A549 (cell line): Measurements from ENCODE around the gene LAMA2. TPM values are rescaled to one million over a fixed set of nuclear protein-coding genes. Genes with fewer than 3 reads are reported as not detected.
"Not testable (repeated sequence)": the region's sequence is repeated elsewhere in the genome, so short reads cannot be mapped to it uniquely, and the experiment has no call there.

Experiments
- ATAC-seq, 2 experiments: fragments of 200-7000 bp in 1 of 2; fragments of >200 bp in 1 of 2; cut with Nextera tagmentation in 1 of 2; cut with Tn5 transposase in 1 of 2; 3 replicates each; pipeline versions ENCODE4 v1.8.0 to v1.9.1; 2018 to 2020; ENCODE audit warnings: mild to moderate bottlenecking in 1 of 2, moderate library complexity in 1 of 2
- CTCF ChIA-PET: fragments of 300-600 bp; sonication (Branson Sonifier 250); formaldehyde crosslinking; extraction: SDS; loops from one replicate; lab custom pipeline; 2021; ENCODE audit warnings: antibody characterized with exemption, inconsistent platforms; lab: Yijun Ruan, JAX
- POLR2A ChIA-PET: fragments of 350-600 bp; formaldehyde crosslinking; extraction: SDS; loops from one replicate; lab custom pipeline; 2021; ENCODE audit warnings: antibody characterized with exemption, inconsistent platforms; lab: Yijun Ruan, JAX
- DNase-seq, 2 experiments: peaks; one replicate each; pipeline versions ENCODE4 v3.0.0 to v3.0.0-alpha.2; 2011 to 2016; ENCODE audit warnings: low read depth in 1 of 2, low spot score in 1 of 2
- FAIRE-seq: peaks from 2 replicates; lab custom pipeline; 2011; peaks lifted over from hg19 to GRCh38; lab: Jason Lieb, UNC
- H3K27ac ChIP-seq, 2 experiments: fragments of >200 bp; sonication (Bioruptor Twin); formaldehyde crosslinking; 3 replicates each; pipeline ENCODE4 v1.5.1; 2016 to 2017
- H3K4me1 ChIP-seq: fragments of >200 bp; sonication (Bioruptor Twin); formaldehyde crosslinking; 3 replicates; pipeline ENCODE4 v1.6.1; 2016
- H3K4me2 ChIP-seq: fragments of >200 bp; sonication (Bioruptor Twin); formaldehyde crosslinking; 3 replicates; pipeline ENCODE4 v1.6.1; 2016
- H3K4me3 ChIP-seq: fragments of >200 bp; sonication (Bioruptor Twin); formaldehyde crosslinking; 3 replicates; pipeline ENCODE4 v1.5.1; 2016
- H3K9me3 ChIP-seq: fragments of >200 bp; sonication (Bioruptor Twin); formaldehyde crosslinking; 3 replicates; pipeline ENCODE4 v1.6.1; 2016
- CBX2 ChIP-seq: fragments of 200-600 bp; sonication (generic); IDR thresholded peaks from 2 replicates; pipeline ENCODE4 v1.6.1; 2016; ENCODE audit warnings: low read depth, mild to moderate bottlenecking, borderline replicate concordance
- CBX8 ChIP-seq: fragments of 200-600 bp; sonication (generic); IDR thresholded peaks from 2 replicates; pipeline ENCODE4 v1.6.1; 2016
- CEBPB ChIP-seq, 2 experiments: fragments of >200 bp in 1 of 2; sonication (Bioruptor Twin) in 1 of 2; formaldehyde crosslinking in 1 of 2; IDR thresholded peaks; 2 replicates each; pipeline ENCODE4 v1.6.1; 2012 to 2016
- EHF ChIP-seq: fragments of 250-450 bp; sonication (Bioruptor Pico); IDR thresholded peaks from 2 replicates; pipeline ENCODE4 v1.5.0; 2020; ENCODE audit warnings: mild to moderate bottlenecking
- EHMT2 ChIP-seq: fragments of 200-600 bp; sonication (generic); IDR thresholded peaks from 2 replicates; pipeline ENCODE4 v1.6.1; 2016; ENCODE audit warnings: antibody characterized with exemption, low read depth, mild to moderate bottlenecking, moderate library complexity
- FOSB ChIP-seq: fragments of 250-450 bp; sonication (Bioruptor Pico); IDR thresholded peaks from 2 replicates; pipeline ENCODE4 v1.5.0; 2020; ENCODE audit warnings: mild to moderate bottlenecking, moderate library complexity
- FOXS1 ChIP-seq: fragments of 250-450 bp; sonication (Bioruptor Pico); IDR thresholded peaks from 2 replicates; pipeline ENCODE4 v1.5.0; 2020; ENCODE audit warnings: mild to moderate bottlenecking, moderate library complexity
- GATA3 ChIP-seq: IDR thresholded peaks from 2 replicates; pipeline ENCODE4 v1.6.1; 2012; ENCODE audit warnings: borderline replicate concordance
- HEYL ChIP-seq: fragments of 250-450 bp; sonication (Bioruptor Pico); IDR thresholded peaks from 2 replicates; pipeline ENCODE4 v1.8.0; 2021; ENCODE audit warnings: mild to moderate bottlenecking, moderate library complexity
- HOXB5 ChIP-seq: fragments of 250-450 bp; sonication (Bioruptor Pico); IDR thresholded peaks from 2 replicates; pipeline ENCODE4 v1.5.0; 2020; ENCODE audit warnings: mild to moderate bottlenecking, moderate library complexity
- KDM1A ChIP-seq: fragments of 200-600 bp; sonication (generic); IDR thresholded peaks from 2 replicates; pipeline ENCODE4 v1.6.1; 2016; ENCODE audit warnings: low read depth, mild to moderate bottlenecking
- MYC ChIP-seq: IDR thresholded peaks from 2 replicates; pipeline ENCODE4 v1.6.1; 2012; ENCODE audit warnings: mild to moderate bottlenecking, inconsistent platforms, low read length, improper control_type of control experiment, borderline replicate concordance
- NFE2L2 ChIP-seq: fragments of 150-350 bp; conservative IDR thresholded peaks from 2 replicates; pipeline ENCODE4 v1.6.1; 2014; ENCODE audit warnings: low read length
- NR3C1 ChIP-seq: fragments of >200 bp; sonication (Bioruptor Twin); formaldehyde crosslinking; IDR thresholded peaks from 3 replicates; pipeline ENCODE4 v1.6.1; 2017
- PHF8 ChIP-seq: fragments of 200-600 bp; sonication (generic); IDR thresholded peaks from 2 replicates; pipeline ENCODE4 v1.6.1; 2016; ENCODE audit warnings: low read depth, mild to moderate bottlenecking, antibody characterized with exemption, moderate library complexity, borderline replicate concordance
- RARB ChIP-seq: fragments of 250-450 bp; sonication (Bioruptor Pico); IDR thresholded peaks from 2 replicates; pipeline ENCODE4 v1.8.0; 2021; ENCODE audit warnings: mild to moderate bottlenecking, moderate library complexity
- RCOR1 ChIP-seq: fragments of 150-350 bp; IDR thresholded peaks from 2 replicates; pipeline ENCODE4 v1.6.1; 2014; ENCODE audit warnings: antibody characterized with exemption, low read length, low read depth
- RFX5 ChIP-seq: fragments of 450-650 bp; IDR thresholded peaks from 2 replicates; pipeline ENCODE4 v1.7.1; 2014; ENCODE audit warnings: antibody characterized with exemption, mild to moderate bottlenecking, moderate library complexity
- SMC3 ChIP-seq: fragments of >200 bp; sonication (Bioruptor Twin); formaldehyde crosslinking; IDR thresholded peaks from 3 replicates; pipeline ENCODE4 v1.6.1; 2018; ENCODE audit warnings: inconsistent platforms
- SREBF2 ChIP-seq: fragments of 450-650 bp; IDR thresholded peaks from 2 replicates; pipeline ENCODE4 v1.6.1; 2014; ENCODE audit warnings: mild to moderate bottlenecking, moderate library complexity
- ZSCAN20 ChIP-seq: fragments of 250-450 bp; sonication (Bioruptor Pico); IDR thresholded peaks from 2 replicates; pipeline ENCODE4 v1.8.0; 2022; ENCODE audit warnings: mild to moderate bottlenecking, moderate library complexity
- WGBS: methylation state at CpG from one replicate; pipeline ENCODE4 v1.1.6; 2017; ENCODE audit errors: missing lambda C conversion rate; 5-methylcytosine and 5-hydroxymethylcytosine counted together
- polyA plus RNA-seq, 4 experiments: library from polyadenylated mRNA; depleted of rRNA in 3 of 4; stranded (reverse); fragments of >200 nt; fragmentation: RNase III in 1 of 4; extraction: RNeasy Plus Mini Kit Qiagen cat#74134 plus additional on column Dnase treatment in 1 of 4; gene quantifications; 2 replicates in 3 of 4; 3 replicates in 1 of 4; pipeline ENCODE4 v1.2.3, GENCODE V29; 2011 to 2017
- TF ChIP-seq, protein P1 (sequence below): fragments of 450-650 bp; IDR thresholded peaks from 2 replicates; pipeline ENCODE4 v1.6.1; 2014; ENCODE audit warnings: antibody characterized with exemption
- TF ChIP-seq, protein P2 (sequence below): fragments of 250-450 bp; sonication (Bioruptor Pico); IDR thresholded peaks from 2 replicates; pipeline ENCODE4 v1.5.0; 2021; ENCODE audit warnings: mild to moderate bottlenecking, moderate library complexity, borderline replicate concordance
- TF ChIP-seq, protein P3 (sequence below): fragments of >200 bp; sonication (Bioruptor Twin); formaldehyde crosslinking; IDR thresholded peaks from 3 replicates; pipeline ENCODE4 v1.6.1; 2016

LAMA2 gene
- polyA plus RNA-seq, 2 of the 4 experiments (the other 2 are of a cell fraction): 0.21 to 1.3 TPM

DNA sequence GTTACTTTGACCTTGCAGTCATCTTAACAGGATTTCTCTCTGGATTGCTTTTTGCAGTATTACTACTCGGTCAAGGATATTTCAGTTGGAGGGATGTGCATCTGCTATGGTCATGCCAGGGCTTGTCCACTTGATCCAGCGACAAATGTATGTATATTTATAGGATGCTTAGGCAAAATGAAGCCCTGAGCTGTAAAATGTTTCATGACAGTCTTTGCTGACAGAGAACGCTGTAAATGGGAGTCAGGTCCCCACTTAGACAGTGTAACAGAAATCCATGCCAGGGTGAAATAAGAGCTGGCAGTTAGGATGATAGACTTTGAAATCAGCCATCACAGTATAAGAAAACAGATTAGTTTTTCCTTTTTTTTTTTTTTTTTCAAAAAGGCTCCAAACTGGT is 264.0 kb downstream of the LAMA2 start:
- ATAC-seq (no peak), DNase-seq (no peak), FAIRE-seq (no peak)
- H3K27ac ChIP-seq: no peak overlapping the region
- no peak for TF ChIP-seq SREBF2
- TF ChIP-seq RFX5: no peak
- no peak for TF ChIP-seq ZSCAN20
- TF ChIP-seq, protein P1, sequence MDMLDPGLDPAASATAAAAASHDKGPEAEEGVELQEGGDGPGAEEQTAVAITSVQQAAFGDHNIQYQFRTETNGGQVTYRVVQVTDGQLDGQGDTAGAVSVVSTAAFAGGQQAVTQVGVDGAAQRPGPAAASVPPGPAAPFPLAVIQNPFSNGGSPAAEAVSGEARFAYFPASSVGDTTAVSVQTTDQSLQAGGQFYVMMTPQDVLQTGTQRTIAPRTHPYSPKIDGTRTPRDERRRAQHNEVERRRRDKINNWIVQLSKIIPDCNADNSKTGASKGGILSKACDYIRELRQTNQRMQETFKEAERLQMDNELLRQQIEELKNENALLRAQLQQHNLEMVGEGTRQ: no peak
- no peak for TF ChIP-seq HEYL
- TF ChIP-seq RCOR1: no peak
- TF ChIP-seq CEBPB (IDR thresholded peaks at IDR 0.05): no peak
- TF ChIP-seq FOSB (CRISPR knock-in tag): no peak
- TF ChIP-seq NR3C1: no peak
- no peak for TF ChIP-seq EHMT2
- no peak for TF ChIP-seq PHF8
- TF ChIP-seq KDM1A: no peak
- TF ChIP-seq GATA3: no peak
- H3K4me1 ChIP-seq: no peaks in the 10 kb centered on the region
- H3K9me3 ChIP-seq: no peaks in the 10 kb centered on the region
- ChIA-PET POLR2A (no interaction called here), CTCF (interaction anchor here (1.3 kb wide), 1 partner anchor 106 kb away, joined by 3 read pairs; no protein-coding TSS in a partner anchor)
- H3K4me3 ChIP-seq: no peak overlapping the region
- 24% methylated on average over 3 of the region's 3 CpGs for WGBS
- H3K4me2 ChIP-seq: no peak overlapping the region

DNA sequence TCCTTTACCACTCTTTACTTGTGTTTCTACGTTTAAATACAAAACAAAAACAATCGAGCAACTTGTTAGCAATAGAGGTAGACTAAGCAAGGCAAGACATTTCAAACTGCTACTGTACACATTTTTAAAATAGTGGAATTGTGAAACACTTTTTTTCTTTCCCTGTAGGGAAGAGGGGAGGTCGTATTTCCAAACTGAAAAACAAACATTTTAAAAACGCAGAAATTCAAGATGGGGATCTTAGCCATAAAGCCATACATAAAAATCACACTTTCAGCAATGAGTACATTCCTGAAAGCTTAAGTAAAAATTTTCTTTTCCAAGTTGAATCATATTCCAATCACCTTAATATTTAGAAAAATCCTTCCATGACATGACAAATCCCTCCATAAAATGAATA is 267.6 kb downstream of the LAMA2 start:
- 17% methylated on average over 4 of the region's 4 CpGs for WGBS
- DNase-seq (no peak), FAIRE-seq (no peak), ATAC-seq (no peak)
- H3K4me3 ChIP-seq: no peak overlapping the region
- H3K4me1 ChIP-seq: no peaks in the 10 kb centered on the region
- no peak overlapping the region for H3K27ac ChIP-seq
- H3K9me3 ChIP-seq: no peaks in the 10 kb centered on the region
- ChIA-PET CTCF (no interaction called here), POLR2A (no interaction called here)
- H3K4me2 ChIP-seq: no peak overlapping the region
- TF ChIP-seq KDM1A (no peak), CBX8 (no peak), CBX2 (no peak), EHMT2 (no peak), FOXS1 (CRISPR knock-in tag) (no peak), SMC3 (no peak), EHF (CRISPR knock-in tag) (no peak), HOXB5 (CRISPR knock-in tag) (no peak), ZSCAN20 (no peak), RARB (CRISPR knock-in tag) (no peak)
- TF ChIP-seq, protein P2, sequence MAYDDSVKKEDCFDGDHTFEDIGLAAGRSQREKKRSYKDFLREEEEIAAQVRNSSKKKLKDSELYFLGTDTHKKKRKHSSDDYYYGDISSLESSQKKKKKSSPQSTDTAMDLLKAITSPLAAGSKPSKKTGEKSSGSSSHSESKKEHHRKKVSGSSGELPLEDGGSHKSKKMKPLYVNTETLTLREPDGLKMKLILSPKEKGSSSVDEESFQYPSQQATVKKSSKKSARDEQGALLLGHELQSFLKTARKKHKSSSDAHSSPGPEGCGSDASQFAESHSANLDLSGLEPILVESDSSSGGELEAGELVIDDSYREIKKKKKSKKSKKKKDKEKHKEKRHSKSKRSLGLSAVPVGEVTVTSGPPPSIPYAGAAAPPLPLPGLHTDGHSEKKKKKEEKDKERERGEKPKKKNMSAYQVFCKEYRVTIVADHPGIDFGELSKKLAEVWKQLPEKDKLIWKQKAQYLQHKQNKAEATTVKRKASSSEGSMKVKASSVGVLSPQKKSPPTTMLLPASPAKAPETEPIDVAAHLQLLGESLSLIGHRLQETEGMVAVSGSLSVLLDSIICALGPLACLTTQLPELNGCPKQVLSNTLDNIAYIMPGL (CRISPR knock-in tag): no peak
- TF ChIP-seq, protein P3, sequence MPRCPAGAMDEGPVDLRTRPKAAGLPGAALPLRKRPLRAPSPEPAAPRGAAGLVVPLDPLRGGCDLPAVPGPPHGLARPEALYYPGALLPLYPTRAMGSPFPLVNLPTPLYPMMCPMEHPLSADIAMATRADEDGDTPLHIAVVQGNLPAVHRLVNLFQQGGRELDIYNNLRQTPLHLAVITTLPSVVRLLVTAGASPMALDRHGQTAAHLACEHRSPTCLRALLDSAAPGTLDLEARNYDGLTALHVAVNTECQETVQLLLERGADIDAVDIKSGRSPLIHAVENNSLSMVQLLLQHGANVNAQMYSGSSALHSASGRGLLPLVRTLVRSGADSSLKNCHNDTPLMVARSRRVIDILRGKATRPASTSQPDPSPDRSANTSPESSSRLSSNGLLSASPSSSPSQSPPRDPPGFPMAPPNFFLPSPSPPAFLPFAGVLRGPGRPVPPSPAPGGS: no peak
- TF ChIP-seq, all 56 proteins: peak for 0

DNA sequence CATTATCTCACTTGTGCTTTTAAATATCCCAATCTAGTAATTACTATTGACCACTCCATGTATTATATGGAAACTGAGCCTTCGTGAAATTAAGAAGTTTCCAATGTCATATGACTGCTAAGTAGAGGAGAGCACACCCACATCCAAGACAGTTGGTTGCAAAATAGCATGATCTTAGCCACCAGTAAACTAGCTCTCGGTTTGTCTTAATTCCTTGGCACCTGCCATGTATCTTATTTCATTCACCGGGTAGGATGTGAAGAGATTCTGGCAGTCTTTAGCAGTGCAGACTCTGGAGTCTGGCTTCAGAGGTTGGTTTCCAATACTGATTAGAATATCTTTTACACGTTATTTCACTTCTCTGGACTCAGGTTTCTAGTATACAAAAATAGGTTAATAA is 270.3 kb downstream of the LAMA2 start:
- Histone ChIP-seq H3K4me3 (no peak overlapping the region), H3K4me2 (no peak overlapping the region), H3K27ac (no peak overlapping the region), H3K9me3 (no peaks in the 10 kb centered on the region), H3K4me1 (no peaks in the 10 kb centered on the region)
- ChIA-PET POLR2A (no interaction called here), CTCF (no interaction called here)
- WGBS: 41% methylated on average over 4 of the region's 4 CpGs
- DNase-seq (no peak), ATAC-seq (no peak), FAIRE-seq (no peak)
- TF ChIP-seq NFE2L2 (no peak), ZSCAN20 (no peak), EHF (CRISPR knock-in tag) (no peak), MYC (no peak)

DNA sequence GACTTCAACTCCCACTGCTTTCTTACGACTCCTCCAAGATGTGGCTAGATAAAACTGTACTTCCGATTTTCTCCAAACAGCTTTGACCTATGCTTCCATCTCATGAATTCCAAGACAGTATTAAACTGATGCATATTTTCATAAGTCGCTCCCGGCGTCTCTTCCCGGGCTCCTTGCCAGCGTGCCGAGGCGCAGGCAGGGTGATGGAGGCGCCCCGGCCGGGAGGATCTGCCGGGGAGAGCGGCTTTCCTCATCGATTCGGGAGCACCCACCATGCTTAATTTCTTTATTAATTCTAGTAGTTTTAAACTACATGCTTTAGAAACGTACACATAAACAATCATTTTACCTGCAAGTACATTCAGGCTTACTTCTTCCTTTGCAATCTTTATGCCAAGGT is 276.3 kb downstream of the LAMA2 start:
- H3K4me3 ChIP-seq, POLR2A ChIA-PET, CTCF ChIA-PET, DNase-seq, H3K9me3 ChIP-seq, H3K4me2 ChIP-seq, H3K4me1 ChIP-seq, FAIRE-seq, H3K27ac ChIP-seq: not testable (repeated sequence)
- peak in 1 of 2 experiments; percentile 50; a peak in 1 of 6 replicates for ATAC-seq
- WGBS: 73% methylated on average over 17 of the region's 17 CpGs
